ENCODE results near the gene PCBD2. TPM values are rescaled to one million over a fixed set of nuclear protein-coding genes. Genes with fewer than 3 reads are reported as not detected.

The PCBD2 gene
- total and polyA plus RNA-seq, 4 donors, result 5.9 to 12.8 (median 10.3) TPM

DNA sequence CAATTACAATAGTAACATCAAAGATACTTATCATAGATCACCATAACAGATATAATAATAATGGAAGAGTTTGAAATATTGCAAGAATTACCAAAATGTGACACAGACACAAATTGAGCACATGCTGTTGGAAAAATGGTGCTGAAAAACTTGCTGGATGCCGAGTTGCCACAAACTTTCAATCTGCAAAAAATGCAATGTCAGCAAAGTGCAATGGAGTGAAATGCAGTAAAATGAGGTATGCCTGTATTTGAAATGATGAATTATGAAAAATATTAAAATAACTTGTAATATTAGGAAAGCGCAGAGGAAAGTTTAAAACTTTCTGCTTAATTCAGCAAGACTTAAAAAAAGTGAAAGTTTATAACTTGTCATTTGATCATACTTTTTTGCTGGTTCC lies 12.0 kb upstream of the PCBD2 start:
- TF ChIP-seq FOXA1 (IDR thresholded peaks at IDR 0.05) (no peak), HNF4G (IDR thresholded peaks at IDR 0.05) (no peak), JUND (IDR thresholded peaks at IDR 0.05) (no peak), NR2F2 (IDR thresholded peaks at IDR 0.05) (no peak), CTCF (IDR thresholded peaks at IDR 0.05; ENCODE audit: low read depth, low read length, missing input control) (no peak), FOXA2 (IDR thresholded peaks at IDR 0.05) (no peak), HNF4A (conservative IDR thresholded peaks at IDR 0.05) (no peak), GABPA (IDR thresholded peaks at IDR 0.05 in 1 of 2, conservative IDR thresholded peaks at IDR 0.05 in 1 of 2) (no peak)
- TF ChIP-seq, protein P1, sequence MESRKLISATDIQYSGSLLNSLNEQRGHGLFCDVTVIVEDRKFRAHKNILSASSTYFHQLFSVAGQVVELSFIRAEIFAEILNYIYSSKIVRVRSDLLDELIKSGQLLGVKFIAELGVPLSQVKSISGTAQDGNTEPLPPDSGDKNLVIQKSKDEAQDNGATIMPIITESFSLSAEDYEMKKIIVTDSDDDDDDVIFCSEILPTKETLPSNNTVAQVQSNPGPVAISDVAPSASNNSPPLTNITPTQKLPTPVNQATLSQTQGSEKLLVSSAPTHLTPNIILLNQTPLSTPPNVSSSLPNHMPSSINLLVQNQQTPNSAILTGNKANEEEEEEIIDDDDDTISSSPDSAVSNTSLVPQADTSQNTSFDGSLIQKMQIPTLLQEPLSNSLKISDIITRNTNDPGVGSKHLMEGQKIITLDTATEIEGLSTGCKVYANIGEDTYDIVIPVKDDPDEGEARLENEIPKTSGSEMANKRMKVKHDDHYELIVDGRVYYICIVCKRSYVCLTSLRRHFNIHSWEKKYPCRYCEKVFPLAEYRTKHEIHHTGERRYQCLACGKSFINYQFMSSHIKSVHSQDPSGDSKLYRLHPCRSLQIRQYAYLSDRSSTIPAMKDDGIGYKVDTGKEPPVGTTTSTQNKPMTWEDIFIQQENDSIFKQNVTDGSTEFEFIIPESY (IDR thresholded peaks at IDR 0.05), result no peak
- peaks cover 0 to 9% (median 8%) of the 10 kb centered on the region in 4 donors for H3K4me1 ChIP-seq (ENCODE audit: control insufficient read depth in 4 of 4, insufficient read depth in 4 of 4, low read length in 3 of 4)
- WGBS, result 96% methylated on average over 2 of the region's 2 CpGs
- H3K36me3 ChIP-seq (ENCODE audit: control insufficient read depth in 4 of 4, insufficient read depth in 3 of 4, low read depth in 1 of 4, low read length in 3 of 4), result peaks cover 0 to 4% (median 2%) of the 10 kb centered on the region in 4 donors
- no peaks in the 10 kb centered on the region for H3K9me3 ChIP-seq (ENCODE audit: control insufficient read depth in 4 of 4, low read length in 3 of 4)
- no peak for DNase-seq (ENCODE audit: low spot score)
- no peak overlapping the region for H3K9ac ChIP-seq (ENCODE audit: low read depth in 1 of 2, low read length in 2 of 2)
- no peak overlapping the region for H3K27ac ChIP-seq (ENCODE audit: low read depth in 1 of 2, low read length in 2 of 2)
- no peaks in the 10 kb centered on the region for H3K27me3 ChIP-seq (ENCODE audit: control insufficient read depth in 4 of 4, insufficient read depth in 4 of 4, low read length in 3 of 4)
- no peak overlapping the region for H3K4me3 ChIP-seq (ENCODE audit: low read depth in 1 of 3, low read length in 3 of 3)

GRCh38 chr5:134893748-134894505 lies 11.0 kb upstream of the PCBD2 start:
- Histone ChIP-seq H3K9me3 (ENCODE audit: control insufficient read depth in 4 of 4, low read length in 3 of 4) (no peaks in the 10 kb centered on the region), H3K36me3 (ENCODE audit: control insufficient read depth in 4 of 4, insufficient read depth in 3 of 4, low read depth in 1 of 4, low read length in 3 of 4) (peaks cover 0 to 5% (median 4%) of the 10 kb centered on the region in 4 donors), H3K4me1 (ENCODE audit: control insufficient read depth in 4 of 4, insufficient read depth in 4 of 4, low read length in 3 of 4) (peaks cover 0 to 7% (median 6%) of the 10 kb centered on the region in 4 donors), H3K27me3 (ENCODE audit: control insufficient read depth in 4 of 4, insufficient read depth in 4 of 4, low read length in 3 of 4) (no peaks in the 10 kb centered on the region), H3K27ac (ENCODE audit: low read depth in 1 of 2, low read length in 2 of 2) (no peak overlapping the region), H3K4me3 (ENCODE audit: low read depth in 1 of 3, low read length in 3 of 3) (no peak overlapping the region), H3K9ac (ENCODE audit: low read depth in 1 of 2, low read length in 2 of 2) (no peak overlapping the region)
- 90% methylated on average over 7 of the region's 7 CpGs for WGBS
- no peak for DNase-seq (ENCODE audit: low spot score)
- TF ChIP-seq RXRA (IDR thresholded peaks at IDR 0.05), result no peak
- TF ChIP-seq YY1 (IDR thresholded peaks at IDR 0.05), result no peak
- TF ChIP-seq HNF4A (conservative IDR thresholded peaks at IDR 0.05), result no peak
- TF ChIP-seq HNF4G (IDR thresholded peaks at IDR 0.05), result no peak
- TF ChIP-seq, protein P2, sequence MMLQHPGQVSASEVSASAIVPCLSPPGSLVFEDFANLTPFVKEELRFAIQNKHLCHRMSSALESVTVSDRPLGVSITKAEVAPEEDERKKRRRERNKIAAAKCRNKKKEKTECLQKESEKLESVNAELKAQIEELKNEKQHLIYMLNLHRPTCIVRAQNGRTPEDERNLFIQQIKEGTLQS (IDR thresholded peaks at IDR 0.05), result no peak
- TF ChIP-seq CTCF (IDR thresholded peaks at IDR 0.05; ENCODE audit: low read depth, low read length, missing input control), result no peak
- TF ChIP-seq REST (IDR thresholded peaks at IDR 0.05), result no peak
- no peak for TF ChIP-seq EGR1 (IDR thresholded peaks at IDR 0.05; ENCODE audit: low read depth in 2 of 2)
- TF ChIP-seq TAF1 (conservative IDR thresholded peaks at IDR 0.05), result no peak
- no peak for TF ChIP-seq SP1 (IDR thresholded peaks at IDR 0.05)
- no peak for TF ChIP-seq FOXA1 (IDR thresholded peaks at IDR 0.05)
- TF ChIP-seq, protein P3, sequence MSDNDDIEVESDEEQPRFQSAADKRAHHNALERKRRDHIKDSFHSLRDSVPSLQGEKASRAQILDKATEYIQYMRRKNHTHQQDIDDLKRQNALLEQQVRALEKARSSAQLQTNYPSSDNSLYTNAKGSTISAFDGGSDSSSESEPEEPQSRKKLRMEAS (IDR thresholded peaks at IDR 0.05), result no peak
- no peak for TF ChIP-seq GABPA (IDR thresholded peaks at IDR 0.05 in 1 of 2, conservative IDR thresholded peaks at IDR 0.05 in 1 of 2)
- TF ChIP-seq, protein P1 (IDR thresholded peaks at IDR 0.05), result no peak

Measured in liver (tissue), 9 donors.